HG03378 (cell line): ENCODE data around the gene SLC25A26.
"Not testable (repeated sequence)": the region's sequence is repeated elsewhere in the genome, so short reads cannot be mapped to it uniquely, and the experiment has no call there.

Experiments used
- ATAC-seq: cut with Tn5 transposase; IDR thresholded peaks from one replicate; pipeline ENCODE4 v1.9.1; 2021; ENCODE audit warnings: mild to moderate bottlenecking, moderate library complexity; ENCODE audit not compliant: unreplicated experiment

SLC25A26 gene

GRCh38 chr3:66267906-66268305 lies 47.1 kb downstream of the SLC25A26 start:
- no peak for ATAC-seq

GRCh38 chr3:66268864-66269263 lies 48.1 kb downstream of the SLC25A26 start:
- ATAC-seq, result no peak

- no peak for ATAC-seq
Observed at GRCh38 chr3:66269411-66269810, 48.6 kb downstream of the SLC25A26 start.

GRCh38 chr3:66270288-66270687 lies 49.5 kb downstream of the SLC25A26 start:
- ATAC-seq, result no peak

GRCh38 chr3:66270701-66271100 lies 49.9 kb downstream of the SLC25A26 start:
- ATAC-seq, result no peak

GRCh38 chr3:66271231-66271630 lies 50.4 kb downstream of the SLC25A26 start:
- no peak for ATAC-seq

- ATAC-seq, result no peak
Observed at GRCh38 chr3:66272016-66272415, 51.2 kb downstream of the SLC25A26 start.

GRCh38 chr3:66274837-66275236 lies 54.0 kb downstream of the SLC25A26 start:
- ATAC-seq, result not testable (repeated sequence)

GRCh38 chr3:66276705-66277274 lies 56.0 kb downstream of the SLC25A26 start:
- peak; percentile 82 for ATAC-seq

- no peak for ATAC-seq
Observed at GRCh38 chr3:66279168-66279567, 58.4 kb downstream of the SLC25A26 start.

- no peak for ATAC-seq
Observed at GRCh38 chr3:66280304-66280703, 59.5 kb downstream of the SLC25A26 start.

GRCh38 chr3:66291922-66292321 lies 71.1 kb downstream of the SLC25A26 start:
- not testable (repeated sequence) for ATAC-seq

- no peak for ATAC-seq
Observed at GRCh38 chr3:66297260-66297873, 76.6 kb downstream of the SLC25A26 start.

GRCh38 chr3:66297900-66298299 lies 77.1 kb downstream of the SLC25A26 start:
- ATAC-seq, result no peak

- ATAC-seq, result no peak
Observed at GRCh38 chr3:66298591-66298990, 77.8 kb downstream of the SLC25A26 start.

- not testable (repeated sequence) for ATAC-seq
Observed at GRCh38 chr3:66299085-66299484, 78.3 kb downstream of the SLC25A26 start.

- ATAC-seq, result no peak
Observed at GRCh38 chr3:66299891-66300290, 79.1 kb downstream of the SLC25A26 start.

GRCh38 chr3:66302288-66302687 lies 81.5 kb downstream of the SLC25A26 start:
- peak; percentile 52 for ATAC-seq

- peak; percentile 83 for ATAC-seq
Observed at GRCh38 chr3:66303491-66303901, 82.7 kb downstream of the SLC25A26 start.

- ATAC-seq, result no peak
Observed at GRCh38 chr3:66304293-66304692, 83.5 kb downstream of the SLC25A26 start.

GRCh38 chr3:66306086-66306485 lies 85.3 kb downstream of the SLC25A26 start:
- not testable (repeated sequence) for ATAC-seq

GRCh38 chr3:66306991-66307390 lies 86.2 kb downstream of the SLC25A26 start:
- not testable (repeated sequence) for ATAC-seq

- no peak for ATAC-seq
Observed at GRCh38 chr3:66312039-66312438, 91.2 kb downstream of the SLC25A26 start.
